ENCODE results near the gene ABCB1. TPM values are rescaled to one million over a fixed set of nuclear protein-coding genes. Genes with fewer than 3 reads are reported as not detected.

ABCB1 gene
- total and polyA plus RNA-seq, 2 donors (not counting 3 experiments of a cell fraction or from before 2014, with no cell fraction given), result 7.1 to 7.5 TPM

- dilution Hi-C loops (cut with MboI; ENCODE audit: extremely low pct_ligation_motif_present, low sequenced_read_pairs), result no loop called here
- no peak overlapping the region for H3K4me2 ChIP-seq (ENCODE audit: insufficient read depth, low read length)
- no peaks in the 10 kb centered on the region for H3K79me2 ChIP-seq (ENCODE audit: control insufficient read depth, insufficient read depth, low read length)
- ChIA-PET CTCF (interaction anchor here (1.1 to 4.4 kb wide), 16 partner anchors 9 to 665 kb away, joined by 3 to 108 read pairs (median 8); no protein-coding TSS in a partner anchor), POLR2A (no interaction called here)
- FAIRE-seq, result no peak
- intact Hi-C loops (cut with micrococcal nuclease), result loop anchor here (5.0 kb wide), 1 partner anchor 292 kb away; no protein-coding TSS in a partner anchor
- no peaks in the 10 kb centered on the region for H3K4me1 ChIP-seq (ENCODE audit: control insufficient read depth, extremely low read depth, insufficient read depth, low read length)
- H3K27ac ChIP-seq (ENCODE audit: insufficient read depth, low read depth, low read length), result no peak overlapping the region
- H3K36me3 ChIP-seq (ENCODE audit: control insufficient read depth in 2 of 2, extremely low read depth in 1 of 2, insufficient read depth in 2 of 2, low read length in 2 of 2), result no peaks in the 10 kb centered on the region
- H3K27me3 ChIP-seq (ENCODE audit: control insufficient read depth in 2 of 2, insufficient read depth in 2 of 2, low read length in 2 of 2), result peaks cover 0 to 5% of the 10 kb centered on the region in 2 experiments
- BruUV-seq (replicated peaks), result no TSS peak
- no peak for DNase-seq (ENCODE audit: low read depth, low spot score)
- TF ChIP-seq EZH2 (IDR thresholded peaks at IDR 0.05; ENCODE audit: borderline replicate concordance, low read depth, low read length, severe bottlenecking), result no peak
- no peak for TF ChIP-seq POLR2A (IDR thresholded peaks at IDR 0.05; ENCODE audit: low read depth, low read length)
- no peak for TF ChIP-seq CTCF (IDR thresholded peaks at IDR 0.05; ENCODE audit: extremely low read depth in 1 of 2, insufficient read depth in 1 of 2, low read depth in 1 of 2, low read length in 2 of 2)
- no peak for TF ChIP-seq MYC (IDR thresholded peaks at IDR 0.05; ENCODE audit: low read depth, low read length)
- no peak for TF ChIP-seq JUN (IDR thresholded peaks at IDR 0.05; ENCODE audit: borderline replicate concordance, insufficient read depth, insufficient read length, low read depth)
- TF ChIP-seq POLR2AphosphoS5 (IDR thresholded peaks at IDR 0.05; ENCODE audit: insufficient read depth, low read depth, low read length), result no peak
- no peak for TF ChIP-seq FOS (IDR thresholded peaks at IDR 0.05; ENCODE audit: borderline replicate concordance, insufficient read depth, low read length)
- no peak for TF ChIP-seq MAX (IDR thresholded peaks at IDR 0.05; ENCODE audit: insufficient read depth, insufficient read length)
- H2AFZ ChIP-seq (ENCODE audit: low read depth, low read length), result no peak overlapping the region
- no peaks in the 10 kb centered on the region for H3K9me3 ChIP-seq (replicated peaks; ENCODE audit: control insufficient read depth, insufficient read depth, low read length)
- no peaks in the 10 kb centered on the region for H4K20me1 ChIP-seq (replicated peaks; ENCODE audit: control insufficient read depth, extremely low read depth, insufficient read depth, low read length)
- H3K9me1 ChIP-seq (replicated peaks; ENCODE audit: control insufficient read depth, extremely low read depth, insufficient read depth, low read length), result no peaks in the 10 kb centered on the region
- H3K4me3 ChIP-seq (replicated peaks in 1 of 3; ENCODE audit: insufficient read depth in 1 of 3, low read depth in 1 of 3, low read length in 3 of 3), result no peak overlapping the region
- no peak overlapping the region for H3K9ac ChIP-seq (replicated peaks; ENCODE audit: extremely low read depth, insufficient read depth, low read length)
These were observed 95.6 kb downstream of the ABCB1 start for GRCh38 chr7:87505122-87505521.
